ENCODE measurements around the gene AS3MT.

The AS3MT gene

DNA sequence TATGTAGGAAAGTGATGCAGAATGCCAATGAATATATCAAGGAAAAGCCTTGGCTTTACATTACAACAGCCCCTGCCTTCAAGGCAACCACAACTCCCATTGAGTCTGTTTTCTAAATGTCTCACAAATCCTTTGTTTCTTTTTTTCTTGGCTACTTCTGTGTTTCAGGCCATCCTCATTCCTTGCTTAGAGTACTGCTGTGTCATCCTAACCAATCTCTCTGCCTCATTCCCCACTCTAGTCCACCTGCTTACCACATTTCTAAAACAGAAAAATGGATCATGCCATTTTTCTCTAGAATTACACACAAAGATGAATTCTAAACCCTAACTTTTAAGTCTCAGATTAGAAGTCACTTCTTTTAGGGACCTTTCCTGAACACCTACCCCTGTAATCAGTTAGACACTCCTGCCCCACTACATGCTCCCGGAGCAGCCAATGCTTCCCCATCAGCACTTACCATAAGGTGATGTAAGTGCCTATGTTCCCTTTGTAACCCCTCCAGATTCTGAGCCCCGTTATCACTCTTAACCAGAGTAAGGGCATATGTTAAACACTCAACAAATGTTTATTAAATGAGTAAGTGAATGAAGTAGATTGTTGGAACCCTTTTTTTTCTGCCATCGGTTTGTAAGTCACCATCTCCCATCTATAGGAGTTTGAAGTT is 12.4 kb upstream of the AS3MT start:
- no peak for TF ChIP-seq EZH2phosphoT487 (IDR thresholded peaks at IDR 0.05; ENCODE audit: low read depth)
- no peak for TF ChIP-seq CTCF (IDR thresholded peaks at IDR 0.05; ENCODE audit: low read depth, low read length)

GRCh38 chr10:102859911-102860310 is 9.4 kb upstream of the AS3MT start:
- TF ChIP-seq CTCF (IDR thresholded peaks at IDR 0.05; ENCODE audit: low read depth, low read length) (no peak), EZH2phosphoT487 (IDR thresholded peaks at IDR 0.05; ENCODE audit: low read depth) (no peak)
- Histone ChIP-seq H3K36me3 (replicated peaks; ENCODE audit: low read depth, low read length) (no peaks in the 10 kb centered on the region), H3K27me3 (ENCODE audit: low read depth, low read length) (no peaks in the 10 kb centered on the region)

More for the DNA sequence above, 12.4 kb upstream of the AS3MT start:
- Histone ChIP-seq H3K4me1 (ENCODE audit: low read length) (no peaks in the 10 kb centered on the region), H3K9me3 (ENCODE audit: insufficient read depth, low read length) (no peaks in the 10 kb centered on the region), H2AFZ (ENCODE audit: low read depth, low read length) (no peak overlapping the region), H3K9ac (ENCODE audit: low read length) (no peak overlapping the region), H3K79me2 (ENCODE audit: low read length) (peaks cover 2% of the 10 kb centered on the region; the same call in 1 of the 2 replicates), H3K27me3 (ENCODE audit: low read depth, low read length) (no peaks in the 10 kb centered on the region), H3K4me3 (ENCODE audit: low read length) (no peak overlapping the region), H3K27ac (ENCODE audit: low read length) (no peak overlapping the region), H3K36me3 (replicated peaks; ENCODE audit: low read depth, low read length) (no peaks in the 10 kb centered on the region), H3K4me2 (ENCODE audit: low read length) (no peak overlapping the region), H4K20me1 (ENCODE audit: insufficient read depth, low read length) (no peaks in the 10 kb centered on the region)

GRCh38 chr10:102863660-102864059 is 5.6 kb upstream of the AS3MT start:
- Histone ChIP-seq H3K4me3 (ENCODE audit: low read length) (no peak overlapping the region), H3K4me1 (ENCODE audit: low read length) (no peaks in the 10 kb centered on the region), H3K27ac (ENCODE audit: low read length) (no peak overlapping the region), H3K36me3 (replicated peaks; ENCODE audit: low read depth, low read length) (no peaks in the 10 kb centered on the region), H3K4me2 (ENCODE audit: low read length) (no peak overlapping the region), H4K20me1 (ENCODE audit: insufficient read depth, low read length) (no peaks in the 10 kb centered on the region), H3K9ac (ENCODE audit: low read length) (no peak overlapping the region), H3K79me2 (ENCODE audit: low read length) (no peaks in the 10 kb centered on the region), H2AFZ (ENCODE audit: low read depth, low read length) (no peak overlapping the region), H3K9me3 (ENCODE audit: insufficient read depth, low read length) (no peaks in the 10 kb centered on the region), H3K27me3 (ENCODE audit: low read depth, low read length) (no peaks in the 10 kb centered on the region)
- TF ChIP-seq EZH2phosphoT487 (IDR thresholded peaks at IDR 0.05; ENCODE audit: low read depth) = no peak
- no peak for TF ChIP-seq CTCF (IDR thresholded peaks at IDR 0.05; ENCODE audit: low read depth, low read length)

More at GRCh38 chr10:102859911-102860310, 9.4 kb upstream of the AS3MT start:
- peaks cover 2% of the 10 kb centered on the region; the same call in 1 of the 2 replicates for H3K79me2 ChIP-seq (ENCODE audit: low read length)
- H3K9ac ChIP-seq (ENCODE audit: low read length) = no peak overlapping the region
- H3K4me2 ChIP-seq (ENCODE audit: low read length) = no peak overlapping the region
- no peaks in the 10 kb centered on the region for H3K4me1 ChIP-seq (ENCODE audit: low read length)
- H3K9me3 ChIP-seq (ENCODE audit: insufficient read depth, low read length) = no peaks in the 10 kb centered on the region
- no peak overlapping the region for H2AFZ ChIP-seq (ENCODE audit: low read depth, low read length)
- no peak overlapping the region for H3K27ac ChIP-seq (ENCODE audit: low read length)
- H3K4me3 ChIP-seq (ENCODE audit: low read length) = no peak overlapping the region
- H4K20me1 ChIP-seq (ENCODE audit: insufficient read depth, low read length) = no peaks in the 10 kb centered on the region

GRCh38 chr10:102865620-102866019 is 3.6 kb upstream of the AS3MT start:
- no peaks in the 10 kb centered on the region for H3K36me3 ChIP-seq (replicated peaks; ENCODE audit: low read depth, low read length)
- no peak overlapping the region for H3K27ac ChIP-seq (ENCODE audit: low read length)
- no peak overlapping the region for H3K4me2 ChIP-seq (ENCODE audit: low read length)
- H3K4me3 ChIP-seq (ENCODE audit: low read length) = no peak overlapping the region
- H4K20me1 ChIP-seq (ENCODE audit: insufficient read depth, low read length) = no peaks in the 10 kb centered on the region
- TF ChIP-seq CTCF (IDR thresholded peaks at IDR 0.05; ENCODE audit: low read depth, low read length) = no peak
- no peak for TF ChIP-seq EZH2phosphoT487 (IDR thresholded peaks at IDR 0.05; ENCODE audit: low read depth)
- no peak overlapping the region for H2AFZ ChIP-seq (ENCODE audit: low read depth, low read length)
- H3K9me3 ChIP-seq (ENCODE audit: insufficient read depth, low read length) = no peaks in the 10 kb centered on the region
- no peaks in the 10 kb centered on the region for H3K27me3 ChIP-seq (ENCODE audit: low read depth, low read length)
- no peak overlapping the region for H3K9ac ChIP-seq (ENCODE audit: low read length)
- H3K4me1 ChIP-seq (ENCODE audit: low read length) = no peaks in the 10 kb centered on the region
- H3K79me2 ChIP-seq (ENCODE audit: low read length) = no peaks in the 10 kb centered on the region
